ENCODE measurements around the gene OR10A2.

DNA sequence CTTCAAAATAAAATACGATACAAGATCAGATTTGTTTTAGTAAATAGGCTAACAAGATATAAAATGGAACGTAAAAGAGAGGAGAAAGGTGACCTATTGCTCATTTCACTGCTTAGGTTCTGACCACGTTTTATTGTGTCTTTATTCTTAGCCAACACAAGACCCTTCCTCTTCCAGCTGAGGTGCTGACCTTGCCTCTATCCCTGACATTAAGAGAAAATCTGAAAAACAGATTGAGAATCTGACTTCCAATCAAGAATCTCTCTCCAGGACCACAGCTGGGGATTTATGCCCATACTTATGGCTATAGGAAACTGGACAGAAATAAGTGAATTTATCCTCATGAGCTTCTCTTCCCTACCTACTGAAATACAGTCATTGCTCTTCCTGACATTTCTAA is 17.5 kb upstream of the OR10A2 start, which contains the start of gene OR10A5:
- TF ChIP-seq, protein P1, sequence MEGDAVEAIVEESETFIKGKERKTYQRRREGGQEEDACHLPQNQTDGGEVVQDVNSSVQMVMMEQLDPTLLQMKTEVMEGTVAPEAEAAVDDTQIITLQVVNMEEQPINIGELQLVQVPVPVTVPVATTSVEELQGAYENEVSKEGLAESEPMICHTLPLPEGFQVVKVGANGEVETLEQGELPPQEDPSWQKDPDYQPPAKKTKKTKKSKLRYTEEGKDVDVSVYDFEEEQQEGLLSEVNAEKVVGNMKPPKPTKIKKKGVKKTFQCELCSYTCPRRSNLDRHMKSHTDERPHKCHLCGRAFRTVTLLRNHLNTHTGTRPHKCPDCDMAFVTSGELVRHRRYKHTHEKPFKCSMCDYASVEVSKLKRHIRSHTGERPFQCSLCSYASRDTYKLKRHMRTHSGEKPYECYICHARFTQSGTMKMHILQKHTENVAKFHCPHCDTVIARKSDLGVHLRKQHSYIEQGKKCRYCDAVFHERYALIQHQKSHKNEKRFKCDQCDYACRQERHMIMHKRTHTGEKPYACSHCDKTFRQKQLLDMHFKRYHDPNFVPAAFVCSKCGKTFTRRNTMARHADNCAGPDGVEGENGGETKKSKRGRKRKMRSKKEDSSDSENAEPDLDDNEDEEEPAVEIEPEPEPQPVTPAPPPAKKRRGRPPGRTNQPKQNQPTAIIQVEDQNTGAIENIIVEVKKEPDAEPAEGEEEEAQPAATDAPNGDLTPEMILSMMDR (conservative IDR thresholded peaks at IDR 0.05; ENCODE audit: low read length), result no peak
- TF ChIP-seq EZH2phosphoT487 (IDR thresholded peaks at IDR 0.05; ENCODE audit: borderline replicate concordance, low read depth, low read length), result no peak

All from OCI-LY7 (cell line).